NOMO-1 (cell line): Measurements from ENCODE around the gene PANX3.
A peak's percentile ranks its signal among the peaks of the same experiment; 100 is the strongest.

Experiments
- DNase-seq, 2 experiments: peaks; one replicate each; lab custom pipeline; 2025; ENCODE audit not compliant: unreplicated experiment in 2 of 2; lab: John Stamatoyannopoulos, UW

PANX3 gene

GRCh38 chr11:124612567-124613246 is 1.5 kb downstream of the PANX3 start:
- DNase-seq = no peak

DNA sequence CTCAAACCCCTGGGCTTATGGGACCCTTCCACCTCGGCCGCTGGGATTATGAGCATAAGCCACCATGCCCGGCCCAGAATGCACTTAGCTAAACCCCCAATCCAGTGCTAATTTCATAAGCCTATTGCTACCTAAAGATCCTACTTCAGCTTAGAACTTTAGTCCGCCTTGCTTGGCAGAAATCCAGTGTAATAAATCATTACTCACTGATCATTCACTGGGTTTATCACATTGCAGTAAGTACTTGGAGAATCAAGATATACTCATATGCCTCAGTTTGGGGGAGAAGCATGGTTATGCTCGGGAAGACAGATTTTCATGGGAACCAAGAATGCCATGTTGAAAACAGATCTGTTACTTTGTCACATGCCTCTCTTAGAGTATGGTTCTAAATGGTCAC is 7.6 kb downstream of the PANX3 start:
- no peak for DNase-seq

GRCh38 chr11:124622531-124623451 is 11.6 kb downstream of the PANX3 start, which contains the start of gene TBRG1:
Gene TBRG1, plus strand, starts transcription at chr11:124622864. Its CDS starts 220 bp downstream, at chr11:124623084.
- peak; percentile 75 to 84 for DNase-seq

GRCh38 chr11:124623861-124624525 is 12.8 kb downstream of the PANX3 start:
- no peak for DNase-seq

- no peak for DNase-seq
Observed at GRCh38 chr11:124625504-124626168, 14.4 kb downstream of the PANX3 start.

GRCh38 chr11:124627546-124627945 is 16.3 kb downstream of the PANX3 start:
- peak; percentile 7 to 62 for DNase-seq

GRCh38 chr11:124629961-124630360 is 18.7 kb downstream of the PANX3 start:
- DNase-seq = no peak

GRCh38 chr11:124633355-124633754 is 22.1 kb downstream of the PANX3 start:
- DNase-seq = no peak

GRCh38 chr11:124635932-124636331 is 24.7 kb downstream of the PANX3 start:
- no peak for DNase-seq

DNA sequence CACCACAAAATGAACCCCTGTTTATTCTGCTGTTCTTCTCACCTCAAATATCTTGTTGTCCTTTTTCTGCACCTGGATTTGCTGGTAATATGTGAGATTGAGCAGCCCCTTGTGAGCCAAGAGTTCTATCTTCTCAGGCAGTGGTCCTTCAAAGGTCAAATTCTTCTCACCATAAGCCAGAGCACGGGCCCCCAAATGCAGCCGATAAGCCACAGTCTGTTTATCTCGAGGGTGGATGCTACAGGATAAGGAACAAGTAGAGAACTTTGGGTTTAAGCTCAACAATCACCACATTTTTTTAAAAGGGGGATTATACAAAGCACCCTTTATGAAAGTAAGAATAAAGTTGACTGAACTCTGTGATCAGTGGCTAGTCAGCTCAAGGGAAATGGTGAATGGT is 27.3 kb downstream of the PANX3 start:
- DNase-seq = no peak

GRCh38 chr11:124639186-124639585 is 28.0 kb downstream of the PANX3 start:
- no peak for DNase-seq

DNA sequence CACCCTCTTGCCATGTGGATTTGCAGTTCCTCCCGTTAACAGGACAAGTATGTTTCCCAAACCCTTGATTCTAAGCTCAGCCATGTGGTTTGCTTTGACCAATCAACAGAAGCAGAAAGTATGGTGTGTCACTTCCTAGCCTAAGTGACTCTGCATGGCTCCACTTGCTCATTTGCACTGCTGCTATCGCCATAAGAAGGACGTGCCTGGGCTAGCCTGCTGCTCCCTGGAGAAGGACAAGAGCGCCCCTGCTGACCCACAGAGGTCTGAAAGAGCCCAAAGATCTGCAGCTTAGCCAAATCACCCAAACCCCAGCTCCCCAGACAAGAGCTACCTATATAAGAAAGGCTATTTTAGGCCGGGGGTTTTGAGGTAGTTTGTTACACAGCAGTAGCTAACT is 29.4 kb downstream of the PANX3 start:
- DNase-seq = no peak

GRCh38 chr11:124642628-124643027 is 31.4 kb downstream of the PANX3 start:
- DNase-seq = no peak

GRCh38 chr11:124643042-124643604 is 31.9 kb downstream of the PANX3 start:
- DNase-seq = no peak

GRCh38 chr11:124643605-124644425 is 32.6 kb downstream of the PANX3 start:
- DNase-seq = no peak

DNA sequence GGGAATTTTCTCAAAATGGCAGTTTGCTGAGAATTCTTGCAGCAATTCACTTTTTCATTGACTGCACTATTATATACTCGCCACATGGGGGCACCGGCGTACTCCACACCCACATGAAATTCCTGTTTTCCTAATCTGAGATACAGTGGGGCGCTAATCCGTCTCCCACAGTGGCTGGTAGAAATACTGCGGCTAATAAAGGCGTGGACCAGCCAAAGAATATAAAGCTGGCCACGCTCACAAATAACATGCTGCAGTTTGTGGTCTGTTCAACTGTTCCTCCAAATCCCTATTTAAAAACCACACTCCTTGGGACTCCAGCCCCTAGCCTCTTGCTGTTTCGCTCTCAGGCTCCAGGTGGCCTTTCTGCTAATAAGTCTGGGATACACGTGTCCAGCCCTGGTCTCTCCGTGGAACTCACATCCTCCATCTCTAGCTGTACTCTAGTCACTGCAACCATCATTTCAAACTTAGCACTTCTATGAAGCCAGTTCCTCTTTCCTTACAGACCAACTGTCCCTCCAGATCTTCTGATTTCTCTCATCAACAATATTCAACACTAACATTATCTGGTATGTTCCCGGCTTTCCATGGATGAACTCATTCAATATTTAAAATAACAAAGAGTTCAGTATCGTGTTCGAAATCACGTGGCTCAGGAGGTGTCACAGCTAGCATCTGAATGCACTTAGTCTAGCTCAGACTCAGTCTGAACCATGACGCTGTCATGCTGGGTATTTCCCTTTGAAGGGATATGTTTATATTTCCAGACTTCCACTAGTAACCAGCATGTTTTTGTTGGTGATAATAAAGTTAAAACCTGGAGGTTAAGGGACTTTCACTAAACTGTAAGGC is 33.4 kb downstream of the PANX3 start:
- peak; percentile 19 to 67 for DNase-seq

- DNase-seq = peak in 1 of 2 experiments; percentile 6
Observed at GRCh38 chr11:124646148-124646547, 34.9 kb downstream of the PANX3 start.

- no peak for DNase-seq
Observed at GRCh38 chr11:124648610-124649009, 37.4 kb downstream of the PANX3 start.
